Right atrium auricular region (tissue), 2 donors: ENCODE results near the gene TMEM231. TPM values are rescaled to one million over a fixed set of nuclear protein-coding genes. Genes with fewer than 3 reads are reported as not detected.
"Not testable (repeated sequence)": the region's sequence is repeated elsewhere in the genome, so short reads cannot be mapped to it uniquely, and the experiment has no call there.

Source experiments
- DNase-seq: peaks from one replicate; pipeline ENCODE4 v3.0.0-alpha.2; 2019; ENCODE audit warnings: low spot score
- H3K27ac ChIP-seq, 2 donors: fragments of 200-600 bp; sonication (generic); 1 replicate in 1 of 2; 2 replicates in 1 of 2; pipeline ENCODE4 v1.5.1; 2016 to 2019
- H3K27me3 ChIP-seq, 2 donors: fragments of 200-600 bp; sonication (generic); one replicate each; pipeline versions ENCODE4 v1.5.1 to v1.6.0; 2017 to 2019
- H3K36me3 ChIP-seq: fragments of 200-600 bp; sonication (generic); one replicate; pipeline ENCODE4 v1.5.1; 2016
- H3K4me1 ChIP-seq, 2 donors: fragments of 200-600 bp; sonication (generic); one replicate each; pipeline versions ENCODE4 v1.5.1 to v1.6.0; 2017 to 2019
- H3K4me3 ChIP-seq, 2 donors: fragments of 200-600 bp; sonication (generic); 1 replicate in 1 of 2; 2 replicates in 1 of 2; pipeline ENCODE4 v1.5.1; 2017 to 2019; ENCODE audit warnings: mild to moderate bottlenecking in 1 of 2, moderate library complexity in 1 of 2
- H3K9me3 ChIP-seq, 2 donors: fragments of 200-600 bp; sonication (generic); one replicate each; pipeline ENCODE4 v1.5.1; 2019
- total RNA-seq, 2 donors: library from RNA; depleted of rRNA; stranded (reverse); fragments of >200 nt; gene quantifications; one replicate each; pipeline ENCODE4 v1.1.0, GENCODE V29; 2016
- TF ChIP-seq, protein P1 (sequence below), 2 donors: fragments of 200-600 bp; sonication (generic); IDR thresholded peaks; one replicate each; pipeline ENCODE4 v1.5.1; 2019; ENCODE audit warnings: antibody characterized with exemption in 2 of 2

Gene TMEM231
- total RNA-seq, result 1 to 10 TPM; 4.7 to 5.9 TPM

DNA sequence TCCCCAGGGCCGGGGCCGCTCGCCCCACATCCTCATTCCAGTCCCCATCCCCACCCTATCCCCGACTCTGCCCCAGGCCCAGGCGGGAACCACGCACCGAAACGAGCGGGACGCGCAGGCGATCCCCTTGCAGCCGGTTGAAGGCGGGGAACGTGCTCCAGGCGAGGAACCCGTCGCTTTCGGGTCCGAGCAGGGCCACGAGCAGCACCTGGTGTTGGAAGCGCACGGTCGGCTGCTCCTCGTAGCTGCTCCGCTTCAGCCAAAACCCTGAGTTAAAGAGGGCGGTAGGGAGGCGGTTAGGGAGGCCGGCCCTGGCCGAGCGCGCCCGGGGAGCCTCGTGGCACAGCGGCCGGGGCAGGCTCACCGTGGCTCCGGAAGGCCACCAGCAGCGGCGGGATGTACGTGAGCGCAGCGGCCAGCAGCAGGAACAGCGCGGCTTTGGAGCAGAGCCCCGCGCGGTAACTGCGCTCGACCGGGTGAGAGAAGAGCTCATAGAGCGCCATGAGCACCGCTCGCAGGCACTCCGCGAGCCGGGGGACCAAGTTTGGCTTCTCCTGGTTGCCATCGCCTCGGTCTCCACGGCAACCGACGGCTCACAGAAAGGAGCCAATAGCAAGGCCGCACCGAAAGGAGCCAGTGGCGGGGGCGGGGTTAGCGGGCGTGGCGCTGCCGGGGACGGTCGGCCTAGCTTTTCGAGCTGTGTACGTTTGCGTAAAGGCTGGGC lies at the start of gene TMEM231:
Gene TMEM231 (minus strand): TSS at position 546 of the 724 bp plus-strand sequence. CDS start 43 bp downstream, at position 503.
- DNase-seq, result peak; percentile 98
- H3K36me3 ChIP-seq, result no peaks in the 10 kb centered on the region
- peak within 1 kb of the TSS; percentile 82 to 86 for H3K27ac ChIP-seq
- TF ChIP-seq, protein P1, sequence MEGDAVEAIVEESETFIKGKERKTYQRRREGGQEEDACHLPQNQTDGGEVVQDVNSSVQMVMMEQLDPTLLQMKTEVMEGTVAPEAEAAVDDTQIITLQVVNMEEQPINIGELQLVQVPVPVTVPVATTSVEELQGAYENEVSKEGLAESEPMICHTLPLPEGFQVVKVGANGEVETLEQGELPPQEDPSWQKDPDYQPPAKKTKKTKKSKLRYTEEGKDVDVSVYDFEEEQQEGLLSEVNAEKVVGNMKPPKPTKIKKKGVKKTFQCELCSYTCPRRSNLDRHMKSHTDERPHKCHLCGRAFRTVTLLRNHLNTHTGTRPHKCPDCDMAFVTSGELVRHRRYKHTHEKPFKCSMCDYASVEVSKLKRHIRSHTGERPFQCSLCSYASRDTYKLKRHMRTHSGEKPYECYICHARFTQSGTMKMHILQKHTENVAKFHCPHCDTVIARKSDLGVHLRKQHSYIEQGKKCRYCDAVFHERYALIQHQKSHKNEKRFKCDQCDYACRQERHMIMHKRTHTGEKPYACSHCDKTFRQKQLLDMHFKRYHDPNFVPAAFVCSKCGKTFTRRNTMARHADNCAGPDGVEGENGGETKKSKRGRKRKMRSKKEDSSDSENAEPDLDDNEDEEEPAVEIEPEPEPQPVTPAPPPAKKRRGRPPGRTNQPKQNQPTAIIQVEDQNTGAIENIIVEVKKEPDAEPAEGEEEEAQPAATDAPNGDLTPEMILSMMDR (IDR thresholded peaks at IDR 0.05), result no peak
- no peaks in the 10 kb centered on the region for H3K27me3 ChIP-seq
- peak within 1 kb of the TSS; percentile 67 to 81 for H3K4me3 ChIP-seq
- H3K9me3 ChIP-seq, result no peaks in the 10 kb centered on the region
- H3K4me1 ChIP-seq, result peaks cover 0 to 20% of the 10 kb centered on the region in 2 donors

DNA sequence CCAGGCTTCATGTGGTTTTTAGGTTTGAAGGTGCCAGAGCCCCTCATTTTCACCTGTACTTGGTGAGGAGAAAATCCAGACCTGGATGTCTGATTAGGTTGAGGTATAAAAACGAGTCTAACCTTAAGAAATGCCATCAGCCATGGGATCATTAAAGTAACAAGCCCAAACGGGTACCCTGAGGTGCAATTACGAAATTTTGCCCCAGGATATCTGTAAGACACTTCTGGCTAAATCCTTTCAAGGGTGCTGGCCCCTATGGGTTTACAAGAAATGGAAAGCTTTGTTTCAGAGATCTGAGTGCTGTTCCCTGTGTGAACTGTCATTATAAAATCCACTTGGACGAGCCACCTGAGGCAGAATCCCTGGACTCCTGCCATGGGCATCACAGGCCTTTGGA lies 47.2 kb upstream of the TMEM231 start:
- TF ChIP-seq, protein P1 (IDR thresholded peaks at IDR 0.05), result no peak
- no peaks in the 10 kb centered on the region for H3K9me3 ChIP-seq
- H3K27ac ChIP-seq, result no peak overlapping the region
- no peak for DNase-seq
- peaks cover 75% of the 10 kb centered on the region for H3K36me3 ChIP-seq
- H3K4me3 ChIP-seq, result no peak overlapping the region
- no peaks in the 10 kb centered on the region for H3K4me1 ChIP-seq
- H3K27me3 ChIP-seq, result no peaks in the 10 kb centered on the region

DNA sequence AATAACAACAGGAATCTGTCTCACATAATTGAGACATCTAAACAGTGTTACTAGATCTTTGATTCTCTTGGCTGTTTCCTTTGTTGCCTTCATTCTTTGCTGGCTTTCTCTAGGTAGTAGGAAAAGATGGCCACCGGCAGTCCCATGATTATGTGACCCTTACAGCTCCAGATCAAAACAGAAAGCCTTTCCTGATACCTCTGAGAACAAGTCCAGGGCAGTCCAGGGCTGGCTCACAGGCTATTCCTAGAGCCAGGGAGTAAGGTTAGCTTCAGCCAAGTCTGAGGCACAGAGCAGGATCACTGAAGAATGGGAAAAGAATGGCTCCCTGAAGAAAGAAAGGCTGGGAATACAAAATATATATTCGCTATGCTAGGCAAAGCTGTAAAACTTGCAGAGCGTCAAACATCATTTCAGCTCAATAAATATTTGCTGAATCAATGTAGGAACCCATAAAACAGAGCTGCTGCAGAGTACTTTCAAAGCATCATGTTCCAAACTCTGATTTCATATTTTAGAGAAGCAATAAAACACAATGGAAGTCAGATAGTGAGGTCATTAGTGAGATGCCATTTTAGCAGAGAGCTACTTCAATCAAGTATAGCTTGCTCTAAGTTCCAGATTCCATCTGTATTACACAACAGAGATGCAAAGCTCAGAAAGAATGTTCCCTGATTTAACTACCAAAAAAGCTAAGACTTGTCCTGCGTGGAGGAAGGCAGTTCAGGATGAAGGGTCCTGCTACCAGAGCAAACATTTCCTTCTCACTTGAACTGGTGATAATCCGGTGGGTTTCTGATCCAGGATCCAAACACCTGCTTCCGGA lies 43.6 kb upstream of the TMEM231 start:
- H3K27me3 ChIP-seq, result no peaks in the 10 kb centered on the region
- no peaks in the 10 kb centered on the region for H3K4me1 ChIP-seq
- no peak for DNase-seq
- H3K9me3 ChIP-seq, result no peaks in the 10 kb centered on the region
- H3K36me3 ChIP-seq, result peaks cover 46% of the 10 kb centered on the region
- TF ChIP-seq, protein P1 (IDR thresholded peaks at IDR 0.05), result no peak
- no peak overlapping the region for H3K27ac ChIP-seq
- no peak overlapping the region for H3K4me3 ChIP-seq

DNA sequence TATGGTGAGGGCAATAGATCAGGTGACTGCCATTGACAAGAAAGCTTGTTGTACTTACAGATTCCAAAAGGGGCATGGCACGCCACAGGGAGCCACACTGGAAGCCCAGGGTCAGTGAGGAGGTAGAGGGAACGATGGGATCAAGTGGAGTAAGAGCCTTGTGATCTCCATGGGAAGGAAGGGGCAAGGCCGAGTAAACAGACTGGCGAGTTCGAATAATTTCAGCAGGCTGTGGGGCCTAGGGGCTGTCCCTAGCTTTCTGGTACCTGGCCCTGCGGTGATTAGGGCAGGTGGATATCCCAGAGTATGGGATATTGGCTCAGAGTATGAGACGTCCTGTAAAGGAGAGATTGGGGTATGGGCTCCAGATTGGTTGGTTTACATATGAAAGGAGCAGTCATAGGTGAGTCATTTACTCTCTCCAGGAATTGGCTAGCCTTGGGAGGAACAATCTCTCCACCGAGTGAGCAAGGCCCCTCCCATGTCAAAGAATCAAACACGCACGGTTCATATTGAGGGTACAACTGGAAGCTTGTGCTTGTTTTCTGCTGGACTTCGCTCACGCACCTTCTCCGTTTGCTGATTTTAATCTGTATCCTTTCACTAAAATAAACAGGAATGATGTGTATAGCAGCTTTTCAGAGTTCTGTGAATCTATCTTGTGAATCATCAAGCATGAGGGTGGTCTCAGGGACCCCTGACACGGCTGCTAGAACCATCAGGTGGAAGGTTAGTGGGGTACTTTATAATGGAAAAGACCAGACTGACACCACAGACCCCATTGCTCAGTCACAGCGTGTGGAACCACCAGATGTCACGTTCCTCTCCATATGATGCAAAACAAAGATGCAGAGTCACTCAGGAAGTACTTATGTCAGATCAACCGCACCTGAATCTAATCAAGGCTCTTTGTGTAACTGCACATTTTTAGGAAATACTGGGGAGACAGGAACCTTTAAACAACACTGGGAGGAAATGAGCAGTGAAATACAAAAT lies 38.1 kb upstream of the TMEM231 start:
- peak overlapping the region; percentile 34 to 56 for H3K27ac ChIP-seq
- TF ChIP-seq, protein P1 (IDR thresholded peaks at IDR 0.05), result no peak

DNA sequence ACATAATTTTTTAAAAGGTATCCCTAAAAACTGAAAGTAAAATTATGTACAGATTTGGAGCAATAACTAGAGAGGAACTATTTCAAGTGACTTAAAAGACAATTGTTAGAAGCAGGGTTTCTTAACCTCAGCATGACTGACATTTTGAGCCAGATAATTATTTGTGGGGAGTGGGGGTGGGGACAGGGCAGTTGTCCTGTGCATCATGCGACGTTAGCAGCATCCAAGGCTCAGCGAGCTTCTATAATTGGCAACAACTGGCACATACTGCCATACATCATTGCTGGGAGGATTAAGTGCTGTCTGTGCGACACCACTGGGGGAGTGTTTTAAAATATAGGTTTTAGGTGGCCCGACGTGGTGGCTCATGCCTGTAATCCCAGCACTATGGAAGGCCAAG lies 37.3 kb upstream of the TMEM231 start:
- Histone ChIP-seq H3K27me3 (no peaks in the 10 kb centered on the region), H3K36me3 (no peaks in the 10 kb centered on the region), H3K4me1 (peaks cover 3 to 41% of the 10 kb centered on the region in 2 donors), H3K4me3 (no peak overlapping the region), H3K27ac (peak overlapping the region in 1 of 2 donors; percentile 56), H3K9me3 (no peaks in the 10 kb centered on the region)
- no peak for DNase-seq
- TF ChIP-seq, protein P1 (IDR thresholded peaks at IDR 0.05), result no peak

More for the DNA sequence above, 38.1 kb upstream of the TMEM231 start:
- no peak overlapping the region for H3K4me3 ChIP-seq
- no peaks in the 10 kb centered on the region for H3K27me3 ChIP-seq
- H3K36me3 ChIP-seq, result peaks cover under 1% of the 10 kb centered on the region
- DNase-seq, result no peak
- no peaks in the 10 kb centered on the region for H3K9me3 ChIP-seq
- peaks cover 3 to 34% of the 10 kb centered on the region in 2 donors for H3K4me1 ChIP-seq

DNA sequence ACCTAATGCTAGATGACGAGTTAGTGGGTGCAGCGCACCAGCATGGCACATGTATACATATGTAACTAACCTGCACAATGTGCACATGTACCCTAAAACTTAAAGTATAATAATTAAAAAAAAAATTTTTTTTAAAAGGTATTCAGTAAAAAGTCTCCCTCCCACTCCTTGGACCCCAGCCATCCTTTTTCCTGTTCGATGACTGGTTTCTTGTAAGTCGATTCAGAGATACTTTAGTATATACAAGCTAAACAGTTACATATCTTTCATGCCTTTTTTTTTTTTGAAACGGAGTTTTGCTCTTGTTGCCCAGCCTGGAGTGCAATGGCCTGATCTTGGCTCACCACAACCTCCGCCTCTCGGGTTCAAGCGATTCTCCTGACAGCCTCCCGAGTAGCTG lies 35.9 kb upstream of the TMEM231 start:
- not testable (repeated sequence) for H3K36me3 ChIP-seq, H3K9me3 ChIP-seq, H3K4me3 ChIP-seq, H3K27me3 ChIP-seq, DNase-seq
- Histone ChIP-seq H3K27ac (peak overlapping the region; percentile 81 to 83), H3K4me1 (peaks cover 3 to 41% of the 10 kb centered on the region in 2 donors)
